ENCODE data around the gene FXR2.
A peak's percentile ranks its signal among the peaks of the same experiment; 100 is the strongest.

Gene FXR2

GRCh38 chr17:7569571-7569970 lies 45.1 kb downstream of the FXR2 start:
- no peak for DNase-seq

- no peak for DNase-seq
Measured at GRCh38 chr17:7563115-7563869, 51.4 kb downstream of the FXR2 start.

GRCh38 chr17:7562208-7562605 lies 52.5 kb downstream of the FXR2 start:
- DNase-seq, result no peak

GRCh38 chr17:7561589-7562207 lies 53.0 kb downstream of the FXR2 start, which contains the start of gene SENP3:
Gene SENP3 (plus strand): TSS chr17:7561919. CDS start chr17:7563077, 1,158 bp downstream.
- DNase-seq, result peak; percentile 91

GRCh38 chr17:7561028-7561575 lies 53.6 kb downstream of the FXR2 start:
- peak; percentile 86 for DNase-seq

GRCh38 chr17:7560172-7561027 lies 54.3 kb downstream of the FXR2 start:
- peak; percentile 52 for DNase-seq

- DNase-seq, result no peak
Measured at GRCh38 chr17:7559320-7560171, 55.2 kb downstream of the FXR2 start.

- DNase-seq, result no peak
Measured at GRCh38 chr17:7558544-7559319, 56.0 kb downstream of the FXR2 start, which contains the start of gene TNFSF13. Gene TNFSF13 (plus strand): TSS chr17:7558750. CDS start chr17:7559040, 290 bp downstream.

GRCh38 chr17:7557775-7558543 lies 56.7 kb downstream of the FXR2 start:
- no peak for DNase-seq

- no peak for DNase-seq
Measured at GRCh38 chr17:7557147-7557764, 57.4 kb downstream of the FXR2 start.

GRCh38 chr17:7556627-7557026 lies 58.1 kb downstream of the FXR2 start:
- DNase-seq, result no peak

- DNase-seq, result no peak
Measured at GRCh38 chr17:7555320-7555948, 59.3 kb downstream of the FXR2 start.

GRCh38 chr17:7553356-7553755 lies 61.3 kb downstream of the FXR2 start:
- DNase-seq, result no peak

- no peak for DNase-seq
Measured at GRCh38 chr17:7552621-7553051, 62.1 kb downstream of the FXR2 start.

- DNase-seq, result no peak
Measured at GRCh38 chr17:7551396-7551795, 63.3 kb downstream of the FXR2 start.

- no peak for DNase-seq
Measured at GRCh38 chr17:7550344-7550743, 64.4 kb downstream of the FXR2 start.

- DNase-seq, result peak; percentile 33
Measured at GRCh38 chr17:7549401-7550055, 65.2 kb downstream of the FXR2 start.

- peak; percentile 55 for DNase-seq
Measured at GRCh38 chr17:7548585-7549400, 65.9 kb downstream of the FXR2 start, which contains the start of gene TNFSF12. Gene TNFSF12 (plus strand): TSS chr17:7549058. CDS start chr17:7549154, 96 bp downstream.

All from stimulated activated CD4-positive, alpha-beta T cell treated with anti-CD3 and anti-CD28 coated beads, Interleukin-12 subunit alpha, Interleukin-12 subunit beta, amount 100 ng/mL, for 4 hours (primary cell).